H1 (cell line): ENCODE data around the gene TBPL2. TPM values are rescaled to one million over a fixed set of nuclear protein-coding genes. Genes with fewer than 3 reads are reported as not detected.

Experiments
- CTCF ChIA-PET: fragments of 300-600 bp; sonication (Branson Sonifier 250); formaldehyde crosslinking; loops from one replicate; lab custom pipeline; 2021; ENCODE audit not compliant: partially characterized antibody; lab: Charles Lee
- POLR2A ChIA-PET: fragments of 300-600 bp; sonication (Branson Sonifier 250); formaldehyde crosslinking; loops from one replicate; lab custom pipeline; 2021; ENCODE audit warnings: inconsistent platforms; ENCODE audit not compliant: partially characterized antibody; lab: Charles Lee
- DNase-seq, 2 experiments: peaks; one replicate each; pipeline versions ENCODE4 v3.0.0 to v3.0.0-alpha.2; 2010 to 2022; ENCODE audit warnings: low spot score in 2 of 2, low read depth in 1 of 2, mixed read lengths in 1 of 2
- FAIRE-seq: peaks from 2 replicates; lab custom pipeline; 2011; peaks lifted over from hg19 to GRCh38; lab: Jason Lieb, UNC
- H2AFZ ChIP-seq: 2 replicates; pipeline ENCODE4 v1.8.1; 2012; ENCODE audit warnings: low read length, inconsistent platforms
- H2AK5ac ChIP-seq: 2 replicates; pipeline ENCODE4 v1.6.1; 2013; ENCODE audit warnings: low read depth, low read length
- H2BK120ac ChIP-seq: replicated peaks from 2 replicates; pipeline ENCODE3; 2013; ENCODE audit warnings: low read depth, low read length, inconsistent platforms
- H2BK12ac ChIP-seq: 2 replicates; pipeline ENCODE4 v1.6.1; 2013; ENCODE audit warnings: low read depth, low read length
- H2BK15ac ChIP-seq: 2 replicates; pipeline ENCODE4 v1.6.1; 2013; ENCODE audit warnings: low read length
- H2BK20ac ChIP-seq: 2 replicates; pipeline ENCODE4 v1.6.1; 2013; ENCODE audit warnings: low read length
- H2BK5ac ChIP-seq: 2 replicates; pipeline ENCODE4 v1.6.1; 2013; ENCODE audit warnings: low read depth, low read length
- H3K14ac ChIP-seq: 2 replicates; pipeline ENCODE4 v1.6.1; 2013; ENCODE audit warnings: inconsistent platforms; ENCODE audit not compliant: insufficient read length
- H3K18ac ChIP-seq: 2 replicates; pipeline ENCODE4 v1.6.1; 2013; ENCODE audit warnings: low read length; ENCODE audit errors: extremely low read depth
- H3K23ac ChIP-seq: 2 replicates; pipeline ENCODE4 v1.6.1; 2013; ENCODE audit warnings: inconsistent platforms; ENCODE audit not compliant: insufficient read length
- H3K23me2 ChIP-seq: 2 replicates; pipeline ENCODE4 v1.6.1; 2013; ENCODE audit warnings: low read depth, low read length
- H3K27ac ChIP-seq: 2 replicates; pipeline ENCODE4 v1.6.1; 2011; ENCODE audit warnings: low read depth, low read length, inconsistent platforms
- H3K27me3 ChIP-seq, 4 experiments: replicated peaks in 1 of 4; 1 replicate in 1 of 4; 2 replicates in 3 of 4; pipeline versions ENCODE4 v1.6.1 to v1.8.1; 2011 to 2013; ENCODE audit warnings: low read length in 3 of 4, mild to moderate bottlenecking in 3 of 4, inconsistent platforms in 2 of 4, mixed read lengths in 2 of 4, moderate library complexity in 1 of 4; ENCODE audit not compliant: control insufficient read depth in 3 of 4, insufficient read depth in 3 of 4; ENCODE audit errors: extremely low read depth in 1 of 4
- H3K36me3 ChIP-seq, 4 experiments: 2 replicates each; pipeline versions ENCODE4 v1.6.1 to v1.8.1; 2011 to 2013; ENCODE audit warnings: mild to moderate bottlenecking in 4 of 4, low read length in 3 of 4, moderate library complexity in 2 of 4, control low read depth in 1 of 4, inconsistent platforms in 1 of 4; ENCODE audit not compliant: insufficient read depth in 4 of 4, control insufficient read depth in 2 of 4
- H3K4ac ChIP-seq: replicated peaks from 2 replicates; pipeline ENCODE3; 2013; ENCODE audit warnings: low read length, low read depth, mixed read lengths, inconsistent platforms; ENCODE audit not compliant: insufficient read length
- H3K4me1 ChIP-seq, 4 experiments: replicated peaks in 1 of 4; 1 replicate in 1 of 4; 2 replicates in 3 of 4; pipeline versions ENCODE4 v1.6.1 to v1.8.1; 2011 to 2013; ENCODE audit warnings: low read length in 3 of 4, inconsistent platforms in 2 of 4, mixed read lengths in 1 of 4; ENCODE audit not compliant: insufficient read depth in 4 of 4, control insufficient read depth in 3 of 4
- H3K4me2 ChIP-seq, 2 experiments: 2 replicates each; pipeline versions ENCODE4 v1.6.1 to v1.8.1; 2011 to 2013; ENCODE audit warnings: low read depth in 2 of 2, low read length in 2 of 2, control low read depth in 1 of 2, inconsistent platforms in 1 of 2, mild to moderate bottlenecking in 1 of 2; ENCODE audit not compliant: insufficient read depth in 1 of 2
- H3K4me3 ChIP-seq, 4 experiments: fragments of 200-600, 300-600 bp in 1 of 4; sonication (generic), shearing (Covaris generic), sonication (Bioruptor Twin) in 1 of 4; 2 replicates each; pipeline versions ENCODE4 v1.5.1 to v1.8.1; 2011 to 2016; ENCODE audit warnings: low read length in 4 of 4, low read depth in 3 of 4, control low read depth in 2 of 4, inconsistent platforms in 2 of 4, mild to moderate bottlenecking in 2 of 4, mixed read lengths in 1 of 4, moderate library complexity in 1 of 4; ENCODE audit not compliant: insufficient read depth in 2 of 4; ENCODE audit errors: extremely low read depth in 1 of 4
- H3K56ac ChIP-seq: replicated peaks from 2 replicates; pipeline ENCODE3; 2013; ENCODE audit warnings: low read depth, mild to moderate bottlenecking, mixed read lengths, low read length, inconsistent platforms; ENCODE audit not compliant: insufficient read length
- H3K79me1 ChIP-seq: 2 replicates; pipeline ENCODE4 v1.6.1; 2013; ENCODE audit warnings: low read depth, low read length, control low read depth
- H3K79me2 ChIP-seq, 2 experiments: 2 replicates each; pipeline versions ENCODE4 v1.6.1 to v1.8.1; 2012 to 2013; ENCODE audit warnings: low read length in 2 of 2, mild to moderate bottlenecking in 2 of 2, inconsistent platforms in 1 of 2; ENCODE audit not compliant: insufficient read depth in 2 of 2, control insufficient read depth in 1 of 2
- H3K9ac ChIP-seq, 4 experiments: replicated peaks in 1 of 4; 1 replicate in 1 of 4; 2 replicates in 3 of 4; pipeline versions ENCODE4 v1.6.1 to v1.8.1; 2011 to 2013; ENCODE audit warnings: low read depth in 3 of 4, low read length in 3 of 4, control low read depth in 2 of 4, mild to moderate bottlenecking in 2 of 4, moderate library complexity in 2 of 4, inconsistent platforms in 1 of 4; ENCODE audit errors: extremely low read depth in 1 of 4
- H3K9me3 ChIP-seq, 2 experiments: 2 replicates each; pipeline versions ENCODE4 v1.6.1 to v1.8.1; 2012 to 2013; ENCODE audit warnings: mild to moderate bottlenecking in 2 of 2, moderate library complexity in 2 of 2, control low read depth in 1 of 2, inconsistent platforms in 1 of 2, low read depth in 1 of 2, low read length in 1 of 2, mixed read lengths in 1 of 2; ENCODE audit not compliant: insufficient read depth in 2 of 2
- H4K20me1 ChIP-seq, 2 experiments: replicated peaks in 1 of 2; 2 replicates each; pipeline versions ENCODE3 to v1.8.1; 2011 to 2013; ENCODE audit warnings: inconsistent platforms in 2 of 2, low read length in 2 of 2, mild to moderate bottlenecking in 1 of 2; ENCODE audit not compliant: insufficient read depth in 2 of 2, control insufficient read depth in 1 of 2
- H4K5ac ChIP-seq: 2 replicates; pipeline ENCODE4 v1.6.1; 2013; ENCODE audit warnings: low read length, low read depth, mixed read lengths, inconsistent platforms; ENCODE audit not compliant: insufficient read length
- H4K8ac ChIP-seq: 2 replicates; pipeline ENCODE4 v1.8.0; 2013; ENCODE audit warnings: mild to moderate bottlenecking, moderate library complexity, low read length, inconsistent platforms; ENCODE audit not compliant: insufficient read depth; ENCODE audit errors: extremely low read depth
- H4K91ac ChIP-seq: replicated peaks from 2 replicates; pipeline ENCODE3; 2013; ENCODE audit warnings: low read length, mixed read lengths, inconsistent platforms; ENCODE audit not compliant: insufficient read length
- BRCA1 ChIP-seq: IDR thresholded peaks from 2 replicates; pipeline ENCODE4 v1.6.1; 2012; ENCODE audit warnings: low read depth, low read length, improper control_type of control experiment
- GABPA ChIP-seq: IDR thresholded peaks from 2 replicates; pipeline ENCODE4 v1.6.1; 2011; ENCODE audit warnings: mild to moderate bottlenecking, low read length, moderate library complexity, borderline replicate concordance; ENCODE audit not compliant: insufficient read depth
- JUND ChIP-seq: IDR thresholded peaks from 2 replicates; pipeline ENCODE4 v1.6.1; 2011; ENCODE audit warnings: mild to moderate bottlenecking, improper control_type of control experiment, low read length
- POLR2AphosphoS5 ChIP-seq: IDR thresholded peaks from 2 replicates; pipeline ENCODE4 v1.6.1; 2011; ENCODE audit warnings: low read depth, low read length
- SUZ12 ChIP-seq: fragments of 200-600 bp; sonication (generic); IDR thresholded peaks from 2 replicates; pipeline ENCODE4 v1.6.1; 2012; ENCODE audit warnings: mild to moderate bottlenecking, inconsistent platforms, low read length, moderate library complexity, mixed read lengths
- TAF1 ChIP-seq: IDR thresholded peaks from 2 replicates; pipeline ENCODE4 v1.6.1; 2011; ENCODE audit warnings: mild to moderate bottlenecking, low read depth, low read length
- TBP ChIP-seq: IDR thresholded peaks from 2 replicates; pipeline ENCODE4 v1.6.1; 2011; ENCODE audit warnings: low read depth, low read length, improper control_type of control experiment
- WGBS, 2 experiments: shearing (Covaris generic) in 1 of 2; methylation state at CpG; one replicate each; pipeline versions ENCODE4 v1.1.6 to v1.1.7; 2013 to 2015; ENCODE audit warnings: low lambda C conversion rate in 2 of 2, mixed read lengths in 2 of 2, inconsistent platforms in 1 of 2, low coverage in 1 of 2, missing lambda C conversion rate in 1 of 2; ENCODE audit not compliant: insufficient replicate concordance in 2 of 2, insufficient coverage in 1 of 2, insufficient read length in 1 of 2; ENCODE audit errors: extremely low coverage in 1 of 2, missing lambda C conversion rate in 1 of 2; 5-methylcytosine and 5-hydroxymethylcytosine counted together
- polyA plus RNA-seq, 7 experiments: library from polyadenylated mRNA; depleted of rRNA in 3 of 7; stranded (reverse) in 5 of 7; unstranded in 2 of 7; fragments of >200 nt in 5 of 7; fragments of 200-250 nt in 2 of 7; gene quantifications; 1 replicate in 5 of 7; 2 replicates in 1 of 7; 4 replicates in 1 of 7; pipeline versions ENCODE4 v1.2.1 to v1.2.3, GENCODE V29; 2011 to 2013; ENCODE audit warnings: missing spikeins in 2 of 7, mixed read lengths in 2 of 7
- total RNA-seq: library from RNA; stranded (reverse); fragmentation: NEBNext Ultra II Directional; extraction: Animal tissue kit (Norgen Biotek cat#: 25700); gene quantifications from 2 replicates; pipeline ENCODE4 v1.2.1, GENCODE V29; 2021

The TBPL2 gene
- total and polyA plus RNA-seq, 2 of the 8 experiments (the other 6 are each of a cell fraction or from before 2014, with no cell fraction given) = 0.03 TPM; not detected in 1

DNA sequence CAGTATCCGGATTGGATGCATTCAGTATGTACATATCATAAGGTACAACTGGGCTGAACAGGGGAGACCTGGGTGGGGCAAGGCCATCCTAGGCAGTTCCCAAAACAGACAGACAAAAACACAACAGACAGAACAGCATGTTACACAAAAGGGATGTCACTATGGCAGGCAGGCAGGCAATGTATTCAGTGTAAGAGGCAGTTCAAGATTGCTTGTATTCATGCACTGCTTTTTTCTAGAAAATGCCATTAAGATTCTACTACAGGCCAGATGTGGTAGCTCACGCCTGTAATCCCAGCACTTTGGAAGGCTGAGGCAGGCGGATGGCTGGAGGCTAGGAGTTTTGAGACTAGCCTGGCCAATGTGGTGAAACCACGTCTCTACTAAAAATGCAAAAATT, 3.5 kb downstream of the TBPL2 start:
- ChIA-PET CTCF (interaction anchor here (1.0 to 3.7 kb wide), 10 partner anchors 9 to 1055 kb away, joined by 3 to 20 read pairs (median 4); no protein-coding TSS in a partner anchor), POLR2A (no interaction called here)
- no peak overlapping the region for H3K56ac ChIP-seq
- no peak overlapping the region for H4K8ac ChIP-seq
- no peak overlapping the region for H2BK120ac ChIP-seq
- FAIRE-seq (no peak), DNase-seq (no peak)
- no peaks in the 10 kb centered on the region; a peak in 2 of 7 replicates for H3K4me1 ChIP-seq
- H3K9me3 ChIP-seq = no peaks in the 10 kb centered on the region
- H3K9ac ChIP-seq = no peak overlapping the region
- H3K27ac ChIP-seq = no peak overlapping the region
- H2BK15ac ChIP-seq = no peak overlapping the region
- H2BK12ac ChIP-seq = no peak overlapping the region
- no peak overlapping the region for H4K91ac ChIP-seq
- H3K79me2 ChIP-seq = no peaks in the 10 kb centered on the region
- no peaks in the 10 kb centered on the region for H3K27me3 ChIP-seq
- no peak overlapping the region for H3K14ac ChIP-seq
- no peak overlapping the region for H3K4ac ChIP-seq
- no peak overlapping the region for H2BK20ac ChIP-seq
- no peak overlapping the region for H2AFZ ChIP-seq
- no peak overlapping the region for H3K4me3 ChIP-seq
- no peak overlapping the region for H2BK5ac ChIP-seq
- no peak overlapping the region for H3K4me2 ChIP-seq
- WGBS, 2 experiments = 86% methylated on average over 4 of the region's 4 CpGs; no CpG with 5 or more reads in 1 of the 2 experiments
- no peak for TF ChIP-seq JUND
- no peak for TF ChIP-seq SUZ12
- TF ChIP-seq POLR2AphosphoS5 = no peak
- no peak for TF ChIP-seq TAF1
- TF ChIP-seq GABPA = no peak
- TF ChIP-seq BRCA1 = no peak
- TF ChIP-seq TBP = no peak
- no peaks in the 10 kb centered on the region for H4K20me1 ChIP-seq
- H3K36me3 ChIP-seq = no peaks in the 10 kb centered on the region
- no peak overlapping the region for H2AK5ac ChIP-seq
- no peak overlapping the region for H3K18ac ChIP-seq
- H4K5ac ChIP-seq = no peak overlapping the region
- no peaks in the 10 kb centered on the region for H3K23me2 ChIP-seq
- no peaks in the 10 kb centered on the region for H3K79me1 ChIP-seq
- no peak overlapping the region for H3K23ac ChIP-seq
